DOHH2 (cell line): ENCODE measurements around the gene NFIB.
A peak's percentile ranks its signal among the peaks of the same experiment; 100 is the strongest.

Source experiments
- H3F3A ChIP-seq: fragments of 200-600 bp; sonication (generic), shearing (Covaris generic); 2 replicates; pipeline ENCODE4 v1.6.0; 2016; ENCODE audit warnings: antibody characterized with exemption, mild to moderate bottlenecking; ENCODE audit not compliant: control insufficient read depth, insufficient read depth
- H3K27ac ChIP-seq: fragments of 200-600 bp; sonication (generic); 2 replicates; pipeline ENCODE4 v1.5.1; 2014; ENCODE audit warnings: low read depth, mild to moderate bottlenecking, low read length, moderate library complexity
- H3K27me3 ChIP-seq: fragments of 200-600 bp; sonication (generic); 2 replicates; pipeline ENCODE4 v1.6.1; 2014; ENCODE audit warnings: mild to moderate bottlenecking, low read length, mixed read lengths; ENCODE audit not compliant: control insufficient read depth
- H3K36me3 ChIP-seq: fragments of 200-600 bp; sonication (generic); 2 replicates; pipeline ENCODE4 v1.6.1; 2014; ENCODE audit warnings: mild to moderate bottlenecking, low read length, moderate library complexity, mixed read lengths; ENCODE audit not compliant: control insufficient read depth
- H3K4me1 ChIP-seq: fragments of 200-600 bp; sonication (generic); 2 replicates; pipeline ENCODE4 v1.6.1; 2014; ENCODE audit warnings: mild to moderate bottlenecking, low read length, mixed read lengths; ENCODE audit not compliant: control insufficient read depth
- H3K4me2 ChIP-seq: fragments of 200-600 bp; sonication (generic); 2 replicates; pipeline ENCODE4 v1.6.0; 2014; ENCODE audit warnings: mild to moderate bottlenecking, low read length, moderate library complexity
- H3K4me3 ChIP-seq: fragments of 200-600 bp; sonication (generic); 2 replicates; pipeline ENCODE4 v1.5.1; 2014; ENCODE audit warnings: mild to moderate bottlenecking, low read length, mixed read lengths
- H3K79me2 ChIP-seq: fragments of 200-600 bp; sonication (generic); 2 replicates; pipeline ENCODE4 v1.6.1; 2014; ENCODE audit warnings: mild to moderate bottlenecking, low read length, mixed read lengths; ENCODE audit not compliant: control insufficient read depth
- H3K9me2 ChIP-seq: fragments of 200-600 bp; sonication (generic); replicated peaks from 2 replicates; pipeline ENCODE4 v1.6.1; 2014; ENCODE audit warnings: mild to moderate bottlenecking, low read length, mixed read lengths; ENCODE audit not compliant: control insufficient read depth
- H3K9me3 ChIP-seq: fragments of 200-600 bp; sonication (generic); 2 replicates; pipeline ENCODE4 v1.6.1; 2014; ENCODE audit warnings: antibody characterized with exemption, low read length, mixed read lengths; ENCODE audit not compliant: control insufficient read depth, insufficient read depth
- H4K20me1 ChIP-seq: fragments of 200-600 bp; sonication (generic); 2 replicates; pipeline ENCODE4 v1.6.0; 2014; ENCODE audit warnings: low read depth, mild to moderate bottlenecking, antibody characterized with exemption, low read length, moderate library complexity; ENCODE audit not compliant: control insufficient read depth, insufficient read depth
- EZH2phosphoT487 ChIP-seq: fragments of 200-600 bp; sonication (generic); IDR thresholded peaks from 2 replicates; pipeline ENCODE4 v1.6.1; 2017; ENCODE audit warnings: borderline replicate concordance, mild to moderate bottlenecking, antibody characterized with exemption, low read length, moderate library complexity, mixed read lengths
- TF ChIP-seq, protein P1 (sequence below): fragments of 200-600 bp; sonication (generic); IDR thresholded peaks from one replicate; pipeline ENCODE4 v1.5.1; 2014; ENCODE audit warnings: antibody characterized with exemption, mild to moderate bottlenecking, low read depth, low read length; ENCODE audit not compliant: poor library complexity, severe bottlenecking

The NFIB gene

GRCh38 chr9:14323083-14323971 lies 9.4 kb upstream of the NFIB start:
- Histone ChIP-seq H4K20me1 (no peaks in the 10 kb centered on the region), H3K9me2 (no peaks in the 10 kb centered on the region), H3K4me1 (peaks cover 75% of the 10 kb centered on the region), H3K9me3 (no peaks in the 10 kb centered on the region), H3K27ac (peak overlapping the region; percentile 86), H3K79me2 (peaks cover 19% of the 10 kb centered on the region), H3K36me3 (no peaks in the 10 kb centered on the region), H3F3A (peaks cover 8% of the 10 kb centered on the region; the same call in 1 of the 2 replicates), H3K4me3 (peak overlapping the region; percentile 71), H3K27me3 (no peaks in the 10 kb centered on the region), H3K4me2 (peak overlapping the region; percentile 88)
- TF ChIP-seq EZH2phosphoT487: no peak
- TF ChIP-seq, protein P1, sequence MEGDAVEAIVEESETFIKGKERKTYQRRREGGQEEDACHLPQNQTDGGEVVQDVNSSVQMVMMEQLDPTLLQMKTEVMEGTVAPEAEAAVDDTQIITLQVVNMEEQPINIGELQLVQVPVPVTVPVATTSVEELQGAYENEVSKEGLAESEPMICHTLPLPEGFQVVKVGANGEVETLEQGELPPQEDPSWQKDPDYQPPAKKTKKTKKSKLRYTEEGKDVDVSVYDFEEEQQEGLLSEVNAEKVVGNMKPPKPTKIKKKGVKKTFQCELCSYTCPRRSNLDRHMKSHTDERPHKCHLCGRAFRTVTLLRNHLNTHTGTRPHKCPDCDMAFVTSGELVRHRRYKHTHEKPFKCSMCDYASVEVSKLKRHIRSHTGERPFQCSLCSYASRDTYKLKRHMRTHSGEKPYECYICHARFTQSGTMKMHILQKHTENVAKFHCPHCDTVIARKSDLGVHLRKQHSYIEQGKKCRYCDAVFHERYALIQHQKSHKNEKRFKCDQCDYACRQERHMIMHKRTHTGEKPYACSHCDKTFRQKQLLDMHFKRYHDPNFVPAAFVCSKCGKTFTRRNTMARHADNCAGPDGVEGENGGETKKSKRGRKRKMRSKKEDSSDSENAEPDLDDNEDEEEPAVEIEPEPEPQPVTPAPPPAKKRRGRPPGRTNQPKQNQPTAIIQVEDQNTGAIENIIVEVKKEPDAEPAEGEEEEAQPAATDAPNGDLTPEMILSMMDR: no peak

DNA sequence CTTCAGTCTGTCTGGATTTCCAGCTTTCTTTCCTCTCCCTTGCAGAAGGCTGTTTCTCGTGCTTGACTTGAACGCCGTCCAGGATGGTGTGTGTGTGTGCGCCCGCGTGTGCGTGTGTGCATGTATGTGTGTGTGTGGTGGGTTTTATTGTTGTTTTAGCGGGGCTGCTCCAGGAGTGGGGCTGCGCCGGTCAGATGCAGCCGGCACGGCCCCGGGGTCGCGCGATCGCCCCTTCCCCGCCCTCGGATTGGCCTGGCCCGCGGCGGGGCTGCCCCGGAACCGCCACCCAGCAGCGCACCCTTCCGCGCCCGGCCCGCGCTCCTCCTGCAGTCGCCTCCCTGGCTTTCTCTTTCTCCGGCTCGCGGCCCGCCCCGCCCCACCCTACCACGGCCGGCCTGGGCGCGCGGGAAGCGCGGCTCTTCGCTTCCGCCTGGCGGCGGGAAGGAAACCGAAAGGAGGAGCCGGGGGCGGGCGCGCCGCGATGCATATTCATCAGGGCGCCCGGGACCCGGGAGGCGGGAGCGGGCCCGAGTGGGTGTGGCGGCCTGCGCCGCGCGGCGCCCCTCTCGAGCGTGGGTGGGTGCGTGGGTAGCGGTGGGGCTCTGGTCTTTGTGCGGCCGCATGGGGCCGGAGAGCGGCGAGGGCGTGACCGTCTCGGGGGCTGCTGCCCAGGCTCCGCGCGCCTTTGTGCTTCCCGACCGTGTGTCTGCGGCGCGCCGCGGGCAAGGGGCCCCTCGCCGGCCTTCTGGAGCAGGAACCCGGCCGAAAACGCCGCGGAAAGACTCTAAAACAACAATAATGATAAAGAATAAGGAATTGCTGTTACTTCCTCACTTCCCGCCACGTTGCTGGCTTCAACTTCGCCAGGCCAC lies 8.5 kb upstream of the NFIB start:
- peaks cover 19% of the 10 kb centered on the region for H3K79me2 ChIP-seq
- H3K27me3 ChIP-seq: no peaks in the 10 kb centered on the region
- H3K36me3 ChIP-seq: no peaks in the 10 kb centered on the region
- TF ChIP-seq EZH2phosphoT487: no peak
- TF ChIP-seq, protein P1: no peak
- no peaks in the 10 kb centered on the region for H4K20me1 ChIP-seq
- H3K4me1 ChIP-seq: peaks cover 80% of the 10 kb centered on the region
- H3K4me3 ChIP-seq: peak overlapping the region; percentile 71
- no peaks in the 10 kb centered on the region for H3K9me3 ChIP-seq
- H3K27ac ChIP-seq: peak overlapping the region; percentile 86
- peaks cover 14% of the 10 kb centered on the region for H3F3A ChIP-seq
- no peaks in the 10 kb centered on the region for H3K9me2 ChIP-seq
- peak overlapping the region; percentile 88 for H3K4me2 ChIP-seq

DNA sequence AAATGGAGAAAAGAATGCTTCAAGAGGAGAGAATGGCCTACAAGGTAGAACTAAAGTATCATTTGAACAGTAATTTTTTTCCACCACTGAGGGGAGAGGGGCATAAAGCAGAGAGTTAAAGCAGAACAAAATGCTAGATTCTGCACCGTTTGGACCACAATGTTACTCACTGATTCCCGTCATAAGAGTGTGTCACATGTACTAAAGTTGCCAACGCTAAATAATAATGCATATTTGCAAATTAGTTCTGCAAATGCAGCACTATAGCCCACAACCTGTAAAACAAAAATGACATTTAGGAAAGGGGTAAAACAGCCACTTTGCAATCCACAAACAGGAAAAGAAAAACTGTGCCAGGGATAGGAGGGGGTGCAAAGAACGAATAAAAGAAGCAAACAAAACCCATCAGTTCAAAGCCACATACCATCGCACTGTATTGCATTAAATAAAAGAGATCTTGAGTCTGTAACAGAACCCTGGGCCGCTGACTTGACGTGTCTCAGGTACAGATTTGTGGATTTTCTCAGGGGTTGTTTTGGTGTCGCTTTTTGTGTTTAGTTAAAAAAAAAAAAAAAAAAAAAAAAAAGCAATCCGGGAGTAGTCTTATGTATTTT lies 7.7 kb upstream of the NFIB start:
- Histone ChIP-seq H3K27ac (peak overlapping the region; percentile 86), H3K79me2 (peaks cover 19% of the 10 kb centered on the region), H3K9me3 (no peaks in the 10 kb centered on the region), H3F3A (peaks cover 14% of the 10 kb centered on the region), H3K36me3 (no peaks in the 10 kb centered on the region), H3K4me3 (peak overlapping the region; percentile 71), H3K9me2 (no peaks in the 10 kb centered on the region), H4K20me1 (no peaks in the 10 kb centered on the region), H3K4me2 (peak overlapping the region; percentile 66), H3K4me1 (peaks cover 80% of the 10 kb centered on the region), H3K27me3 (no peaks in the 10 kb centered on the region)
- TF ChIP-seq EZH2phosphoT487: no peak
- TF ChIP-seq, protein P1: no peak
